Neuron (in vitro differentiated cells): ENCODE results near the gene CCDC63.

ENCODE experiments used
- H2AFZ ChIP-seq: one replicate; pipeline ENCODE4 v1.6.1; 2013; ENCODE audit warnings: low read depth, mild to moderate bottlenecking, inconsistent platforms, low read length, moderate library complexity
- H3K27me3 ChIP-seq: one replicate; pipeline ENCODE4 v1.6.1; 2013; ENCODE audit warnings: low read length; ENCODE audit not compliant: insufficient read depth
- H3K36me3 ChIP-seq: one replicate; pipeline ENCODE4 v1.6.1; 2013; ENCODE audit warnings: low read length; ENCODE audit not compliant: insufficient read depth
- H3K4me1 ChIP-seq: one replicate; pipeline ENCODE4 v1.6.1; 2013; ENCODE audit warnings: low read length; ENCODE audit not compliant: insufficient read depth
- H3K4me3 ChIP-seq: 2 replicates; pipeline ENCODE4 v1.5.1; 2013; ENCODE audit warnings: mild to moderate bottlenecking, low read length, moderate library complexity
- H3K9me3 ChIP-seq: one replicate; pipeline ENCODE4 v1.6.1; 2013; ENCODE audit warnings: low read length

Gene CCDC63

GRCh38 chr12:110846615-110847566 lies at the start of gene CCDC63:
CCDC63 (plus strand) TSS chr12:110846987; CDS start chr12:110852955, 5,968 bp downstream.
- Histone ChIP-seq H3K27me3 (peaks cover 17% of the 10 kb centered on the region), H3K4me3 (no peak within 1 kb of the TSS), H2AFZ (no peak within 1 kb of the TSS), H3K9me3 (no peaks in the 10 kb centered on the region), H3K36me3 (no peaks in the 10 kb centered on the region), H3K4me1 (no peaks in the 10 kb centered on the region)

- Histone ChIP-seq H3K4me1 (no peaks in the 10 kb centered on the region), H3K4me3 (no peak overlapping the region), H3K9me3 (no peaks in the 10 kb centered on the region), H3K36me3 (no peaks in the 10 kb centered on the region), H2AFZ (no peak overlapping the region), H3K27me3 (no peaks in the 10 kb centered on the region)
Observed at GRCh38 chr12:110798461-110798860, 48.3 kb upstream of the CCDC63 start.

- Histone ChIP-seq H3K36me3 (no peaks in the 10 kb centered on the region), H3K27me3 (no peaks in the 10 kb centered on the region), H3K4me1 (no peaks in the 10 kb centered on the region), H3K4me3 (no peak overlapping the region), H2AFZ (no peak overlapping the region), H3K9me3 (peaks cover 4% of the 10 kb centered on the region)
Observed at GRCh38 chr12:110802489-110802888, 44.3 kb upstream of the CCDC63 start.

GRCh38 chr12:110804406-110804805 lies 42.4 kb upstream of the CCDC63 start:
- Histone ChIP-seq H3K4me1 (no peaks in the 10 kb centered on the region), H3K4me3 (no peak overlapping the region), H3K27me3 (no peaks in the 10 kb centered on the region), H3K36me3 (no peaks in the 10 kb centered on the region), H3K9me3 (peaks cover 4% of the 10 kb centered on the region), H2AFZ (no peak overlapping the region)

- Histone ChIP-seq H3K4me3 (no peak overlapping the region), H3K36me3 (no peaks in the 10 kb centered on the region), H3K9me3 (peaks cover 4% of the 10 kb centered on the region), H3K4me1 (no peaks in the 10 kb centered on the region), H2AFZ (no peak overlapping the region), H3K27me3 (no peaks in the 10 kb centered on the region)
Observed at GRCh38 chr12:110807640-110808039, 39.1 kb upstream of the CCDC63 start.

- no peaks in the 10 kb centered on the region for H3K4me1 ChIP-seq
- H2AFZ ChIP-seq: no peak overlapping the region
Observed at GRCh38 chr12:110809149-110809548, 37.6 kb upstream of the CCDC63 start.

GRCh38 chr12:110811972-110812371 lies 34.8 kb upstream of the CCDC63 start:
- Histone ChIP-seq H3K4me3 (no peak overlapping the region), H3K4me1 (no peaks in the 10 kb centered on the region), H3K27me3 (no peaks in the 10 kb centered on the region), H3K36me3 (no peaks in the 10 kb centered on the region), H2AFZ (no peak overlapping the region), H3K9me3 (no peaks in the 10 kb centered on the region)

More at GRCh38 chr12:110809149-110809548, 37.6 kb upstream of the CCDC63 start:
- Histone ChIP-seq H3K27me3 (no peaks in the 10 kb centered on the region), H3K9me3 (peaks cover 4% of the 10 kb centered on the region), H3K36me3 (no peaks in the 10 kb centered on the region), H3K4me3 (no peak overlapping the region)

- Histone ChIP-seq H2AFZ (no peak overlapping the region), H3K27me3 (no peaks in the 10 kb centered on the region), H3K36me3 (no peaks in the 10 kb centered on the region), H3K4me3 (no peak overlapping the region), H3K9me3 (no peaks in the 10 kb centered on the region), H3K4me1 (no peaks in the 10 kb centered on the region)
Observed at GRCh38 chr12:110813285-110813684, 33.5 kb upstream of the CCDC63 start.

GRCh38 chr12:110813756-110814155 lies 33.0 kb upstream of the CCDC63 start:
- H3K9me3 ChIP-seq: no peaks in the 10 kb centered on the region
- no peaks in the 10 kb centered on the region for H3K36me3 ChIP-seq
- no peaks in the 10 kb centered on the region for H3K4me1 ChIP-seq
- no peaks in the 10 kb centered on the region for H3K27me3 ChIP-seq
- H3K4me3 ChIP-seq: no peak overlapping the region
- no peak overlapping the region for H2AFZ ChIP-seq

GRCh38 chr12:110816248-110816647 lies 30.5 kb upstream of the CCDC63 start:
- Histone ChIP-seq H3K4me3 (no peak overlapping the region), H3K4me1 (no peaks in the 10 kb centered on the region), H3K9me3 (no peaks in the 10 kb centered on the region), H3K27me3 (no peaks in the 10 kb centered on the region), H2AFZ (no peak overlapping the region), H3K36me3 (no peaks in the 10 kb centered on the region)

- no peak overlapping the region for H2AFZ ChIP-seq
- no peaks in the 10 kb centered on the region for H3K4me1 ChIP-seq
- no peaks in the 10 kb centered on the region for H3K9me3 ChIP-seq
- no peak overlapping the region for H3K4me3 ChIP-seq
- H3K36me3 ChIP-seq: no peaks in the 10 kb centered on the region
- H3K27me3 ChIP-seq: no peaks in the 10 kb centered on the region
Observed at GRCh38 chr12:110816779-110817178, 30.0 kb upstream of the CCDC63 start.

GRCh38 chr12:110818511-110818910 lies 28.3 kb upstream of the CCDC63 start:
- Histone ChIP-seq H3K9me3 (no peaks in the 10 kb centered on the region), H3K36me3 (no peaks in the 10 kb centered on the region), H2AFZ (no peak overlapping the region), H3K4me3 (no peak overlapping the region), H3K27me3 (no peaks in the 10 kb centered on the region), H3K4me1 (no peaks in the 10 kb centered on the region)

- Histone ChIP-seq H3K36me3 (no peaks in the 10 kb centered on the region), H3K4me3 (no peak overlapping the region), H3K4me1 (no peaks in the 10 kb centered on the region), H3K27me3 (no peaks in the 10 kb centered on the region), H3K9me3 (no peaks in the 10 kb centered on the region), H2AFZ (no peak overlapping the region)
Observed at GRCh38 chr12:110819150-110819549, 27.6 kb upstream of the CCDC63 start.
